ENCODE measurements around the gene LPCAT2. TPM values are rescaled to one million over a fixed set of nuclear protein-coding genes. Genes with fewer than 3 reads are reported as not detected.

Gene LPCAT2
- total and polyA plus RNA-seq, 2 of the 13 experiments (the other 11 are each of a cell fraction or from before 2014, with no cell fraction given) = 9.9 to 17.6 TPM

GRCh38 chr16:55534756-55535155 lies 25.9 kb downstream of the LPCAT2 start:
- Histone ChIP-seq H3K4me2 (ENCODE audit: low read depth, low read length) (no peak overlapping the region), H3K79me2 (ENCODE audit: insufficient read depth, low read length) (no peaks in the 10 kb centered on the region), H3K27me3 (ENCODE audit: control insufficient read depth in 1 of 2, insufficient read depth in 2 of 2, low read length in 2 of 2) (no peaks in the 10 kb centered on the region), H3K4me1 (ENCODE audit: insufficient read depth, low read length) (no peaks in the 10 kb centered on the region), H3K4me3 (replicated peaks in 1 of 3; ENCODE audit: insufficient read depth in 1 of 3, low read depth in 2 of 3, low read length in 3 of 3) (no peak overlapping the region), H2AFZ (ENCODE audit: low read length) (no peak overlapping the region), H3K9me3 (ENCODE audit: low read length) (no peaks in the 10 kb centered on the region), H3K36me3 (replicated peaks in 1 of 2; ENCODE audit: control insufficient read depth in 1 of 2, insufficient read depth in 2 of 2, low read length in 2 of 2) (peaks cover 0 to 4% of the 10 kb centered on the region in 2 experiments; a peak in 2 of 5 replicates), H4K20me1 (ENCODE audit: insufficient read depth, low read length) (no peaks in the 10 kb centered on the region), H3K9ac (ENCODE audit: insufficient read depth, low read depth, low read length) (no peak overlapping the region), H3K27ac (ENCODE audit: extremely low read length, insufficient read depth, low read length) (no peak overlapping the region)
- DNase-seq (ENCODE audit: low spot score) (no peak), ATAC-seq (no peak), FAIRE-seq (no peak)
- CTCF ChIA-PET (ENCODE audit: low intra/inter-chr PET ratio, low total read pairs) = no interaction called here
- no TSS peak for BruUV-seq (replicated peaks)
- POLR2A ChIA-PET = no interaction called here
- WGBS (ENCODE audit: low lambda C conversion rate) = 81% methylated on average over 2 of the region's 2 CpGs
- in situ Hi-C loops (cut with HindIII; ENCODE audit: extremely low pct_ligation_motif_present, low pct_unique_long_range_greater_than_20kb) (no loop called here), intact Hi-C loops (cut with micrococcal nuclease; ENCODE audit: unreplicated experiment) (no loop called here)
- TF ChIP-seq ZNF33B (CRISPR knock-in tag; IDR thresholded peaks at IDR 0.05) (no peak), PPARG (CRISPR knock-in tag; conservative IDR thresholded peaks at IDR 0.05) (no peak), ZNF616 (CRISPR knock-in tag; IDR thresholded peaks at IDR 0.05; ENCODE audit: low read depth) (no peak), CC2D1A (CRISPR knock-in tag; IDR thresholded peaks at IDR 0.05) (no peak), ZNF550 (CRISPR knock-in tag; IDR thresholded peaks at IDR 0.05; ENCODE audit: borderline replicate concordance) (no peak), ZNF850 (CRISPR knock-in tag; conservative IDR thresholded peaks at IDR 0.05) (no peak), BRD4 (CRISPR knock-in tag; IDR thresholded peaks at IDR 0.05) (no peak), JUND (CRISPR knock-in tag; IDR thresholded peaks at IDR 0.05) (no peak), WIZ (CRISPR knock-in tag; IDR thresholded peaks at IDR 0.05) (no peak), DNMT1 (CRISPR knock-in tag; IDR thresholded peaks at IDR 0.05) (no peak), KLF11 (CRISPR knock-in tag; IDR thresholded peaks at IDR 0.05) (no peak), HOXA3 (CRISPR knock-in tag; IDR thresholded peaks at IDR 0.05) (no peak), IRF9 (CRISPR knock-in tag; IDR thresholded peaks at IDR 0.05; ENCODE audit: borderline replicate concordance) (no peak), ZNF749 (CRISPR knock-in tag; IDR thresholded peaks at IDR 0.05; ENCODE audit: borderline replicate concordance) (no peak), JARID2 (CRISPR knock-in tag; IDR thresholded peaks at IDR 0.05; ENCODE audit: insufficient replicate concordance) (no peak)
- TF ChIP-seq, protein P1, sequence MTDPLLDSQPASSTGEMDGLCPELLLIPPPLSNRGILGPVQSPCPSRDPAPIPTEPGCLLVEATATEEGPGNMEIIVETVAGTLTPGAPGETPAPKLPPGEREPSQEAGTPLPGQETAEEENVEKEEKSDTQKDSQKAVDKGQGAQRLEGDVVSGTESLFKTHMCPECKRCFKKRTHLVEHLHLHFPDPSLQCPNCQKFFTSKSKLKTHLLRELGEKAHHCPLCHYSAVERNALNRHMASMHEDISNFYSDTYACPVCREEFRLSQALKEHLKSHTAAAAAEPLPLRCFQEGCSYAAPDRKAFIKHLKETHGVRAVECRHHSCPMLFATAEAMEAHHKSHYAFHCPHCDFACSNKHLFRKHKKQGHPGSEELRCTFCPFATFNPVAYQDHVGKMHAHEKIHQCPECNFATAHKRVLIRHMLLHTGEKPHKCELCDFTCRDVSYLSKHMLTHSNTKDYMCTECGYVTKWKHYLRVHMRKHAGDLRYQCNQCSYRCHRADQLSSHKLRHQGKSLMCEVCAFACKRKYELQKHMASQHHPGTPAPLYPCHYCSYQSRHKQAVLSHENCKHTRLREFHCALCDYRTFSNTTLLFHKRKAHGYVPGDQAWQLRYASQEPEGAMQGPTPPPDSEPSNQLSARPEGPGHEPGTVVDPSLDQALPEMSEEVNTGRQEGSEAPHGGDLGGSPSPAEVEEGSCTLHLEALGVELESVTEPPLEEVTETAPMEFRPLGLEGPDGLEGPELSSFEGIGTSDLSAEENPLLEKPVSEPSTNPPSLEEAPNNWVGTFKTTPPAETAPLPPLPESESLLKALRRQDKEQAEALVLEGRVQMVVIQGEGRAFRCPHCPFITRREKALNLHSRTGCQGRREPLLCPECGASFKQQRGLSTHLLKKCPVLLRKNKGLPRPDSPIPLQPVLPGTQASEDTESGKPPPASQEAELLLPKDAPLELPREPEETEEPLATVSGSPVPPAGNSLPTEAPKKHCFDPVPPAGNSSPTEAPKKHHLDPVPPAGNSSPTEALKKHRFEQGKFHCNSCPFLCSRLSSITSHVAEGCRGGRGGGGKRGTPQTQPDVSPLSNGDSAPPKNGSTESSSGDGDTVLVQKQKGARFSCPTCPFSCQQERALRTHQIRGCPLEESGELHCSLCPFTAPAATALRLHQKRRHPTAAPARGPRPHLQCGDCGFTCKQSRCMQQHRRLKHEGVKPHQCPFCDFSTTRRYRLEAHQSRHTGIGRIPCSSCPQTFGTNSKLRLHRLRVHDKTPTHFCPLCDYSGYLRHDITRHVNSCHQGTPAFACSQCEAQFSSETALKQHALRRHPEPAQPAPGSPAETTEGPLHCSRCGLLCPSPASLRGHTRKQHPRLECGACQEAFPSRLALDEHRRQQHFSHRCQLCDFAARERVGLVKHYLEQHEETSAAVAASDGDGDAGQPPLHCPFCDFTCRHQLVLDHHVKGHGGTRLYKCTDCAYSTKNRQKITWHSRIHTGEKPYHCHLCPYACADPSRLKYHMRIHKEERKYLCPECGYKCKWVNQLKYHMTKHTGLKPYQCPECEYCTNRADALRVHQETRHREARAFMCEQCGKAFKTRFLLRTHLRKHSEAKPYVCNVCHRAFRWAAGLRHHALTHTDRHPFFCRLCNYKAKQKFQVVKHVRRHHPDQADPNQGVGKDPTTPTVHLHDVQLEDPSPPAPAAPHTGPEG (CRISPR knock-in tag; IDR thresholded peaks at IDR 0.05) = no peak

Data from HepG2 (cell line).